Activated effector memory CD4-positive, alpha-beta T cell treated with Interleukin-2 at 50 U/mL for 16 hours (primary cell): ENCODE results near the gene RLN2.

ENCODE experiments used
- DNase-seq: peaks from one replicate; pipeline ENCODE4 v3.0.0-alpha.2; 2020

Gene RLN2

DNA sequence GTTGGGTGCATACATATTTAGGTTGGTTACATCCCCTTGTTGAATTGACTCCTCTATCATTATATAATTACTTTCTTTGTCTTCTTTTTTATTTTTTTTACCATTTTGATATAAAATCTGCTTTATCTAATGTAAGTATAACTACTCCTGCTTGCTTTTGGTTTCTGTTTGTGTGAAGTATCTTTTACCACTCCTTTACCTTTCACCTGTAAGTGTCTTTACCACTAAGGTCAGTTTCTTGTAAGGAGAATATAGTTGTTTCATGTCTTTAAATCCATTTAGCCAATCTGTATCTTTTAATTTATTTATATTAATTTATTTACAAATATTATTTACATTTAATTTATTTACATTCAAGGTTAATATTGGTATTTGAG lies 40.3 kb downstream of the RLN2 start:
- DNase-seq, result no peak

DNA sequence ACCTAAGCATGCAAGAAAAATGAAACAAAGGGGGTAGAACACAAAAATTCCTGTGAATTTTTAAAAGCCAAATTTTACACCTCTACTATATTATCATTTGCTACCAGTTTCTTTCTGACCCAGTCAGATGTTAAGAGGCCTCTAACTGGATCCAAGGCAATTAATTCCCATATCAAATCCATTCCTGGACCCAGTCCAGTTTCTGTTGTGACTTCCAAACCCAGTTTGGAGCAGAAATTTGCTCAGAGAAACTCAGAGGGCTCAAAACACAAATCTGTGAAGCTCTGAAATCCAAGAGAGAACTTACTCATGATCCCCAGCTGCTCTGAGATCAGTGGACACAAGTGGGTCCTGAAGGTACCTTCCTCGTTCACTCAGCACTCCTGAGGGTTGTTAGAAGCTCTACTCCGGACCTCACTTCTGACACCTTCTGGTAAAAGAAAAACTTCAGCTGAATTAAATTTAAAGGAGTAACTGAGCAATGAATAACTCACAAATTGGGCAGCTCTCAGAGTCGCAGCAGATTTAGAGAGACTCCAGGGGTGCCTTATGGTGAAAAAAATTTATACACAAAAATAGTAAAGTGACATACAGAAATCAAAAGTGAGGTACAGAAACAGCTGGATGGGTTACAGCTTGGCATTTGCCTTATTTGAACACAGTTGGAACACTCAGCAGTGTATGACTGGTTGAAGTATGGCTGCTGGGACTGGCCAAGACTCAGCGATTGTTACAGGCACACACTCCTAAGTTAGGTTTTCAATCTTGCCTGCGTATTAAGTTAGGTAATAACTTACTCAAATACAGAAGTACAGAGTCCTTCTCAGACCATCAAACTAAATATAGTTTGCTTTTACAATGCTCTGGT lies 40.9 kb downstream of the RLN2 start:
- no peak for DNase-seq
